GM18502 (cell line): ENCODE results near the gene VPS39.

ENCODE experiments used
- ATAC-seq: cut with Tn5 transposase; IDR thresholded peaks from one replicate; pipeline ENCODE4 v1.9.1; 2021; ENCODE audit warnings: mild to moderate bottlenecking; ENCODE audit not compliant: unreplicated experiment, poor library complexity

VPS39 gene

DNA sequence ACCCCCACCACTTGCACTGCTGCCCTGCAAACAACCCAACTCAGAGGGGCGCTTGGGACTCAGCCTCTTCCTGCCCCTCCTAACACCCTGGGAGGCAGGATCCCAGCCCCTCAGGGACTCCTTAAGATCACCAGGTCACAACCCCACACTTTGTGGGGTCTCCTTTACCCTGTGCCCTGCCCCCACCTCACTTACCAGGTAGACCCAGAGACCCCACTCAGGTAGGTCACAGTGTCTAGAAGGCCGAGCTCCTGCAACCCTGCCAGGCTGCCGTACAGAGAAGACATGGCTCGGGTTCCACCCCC lies 60.7 kb downstream of the VPS39 start:
- ATAC-seq, result no peak

DNA sequence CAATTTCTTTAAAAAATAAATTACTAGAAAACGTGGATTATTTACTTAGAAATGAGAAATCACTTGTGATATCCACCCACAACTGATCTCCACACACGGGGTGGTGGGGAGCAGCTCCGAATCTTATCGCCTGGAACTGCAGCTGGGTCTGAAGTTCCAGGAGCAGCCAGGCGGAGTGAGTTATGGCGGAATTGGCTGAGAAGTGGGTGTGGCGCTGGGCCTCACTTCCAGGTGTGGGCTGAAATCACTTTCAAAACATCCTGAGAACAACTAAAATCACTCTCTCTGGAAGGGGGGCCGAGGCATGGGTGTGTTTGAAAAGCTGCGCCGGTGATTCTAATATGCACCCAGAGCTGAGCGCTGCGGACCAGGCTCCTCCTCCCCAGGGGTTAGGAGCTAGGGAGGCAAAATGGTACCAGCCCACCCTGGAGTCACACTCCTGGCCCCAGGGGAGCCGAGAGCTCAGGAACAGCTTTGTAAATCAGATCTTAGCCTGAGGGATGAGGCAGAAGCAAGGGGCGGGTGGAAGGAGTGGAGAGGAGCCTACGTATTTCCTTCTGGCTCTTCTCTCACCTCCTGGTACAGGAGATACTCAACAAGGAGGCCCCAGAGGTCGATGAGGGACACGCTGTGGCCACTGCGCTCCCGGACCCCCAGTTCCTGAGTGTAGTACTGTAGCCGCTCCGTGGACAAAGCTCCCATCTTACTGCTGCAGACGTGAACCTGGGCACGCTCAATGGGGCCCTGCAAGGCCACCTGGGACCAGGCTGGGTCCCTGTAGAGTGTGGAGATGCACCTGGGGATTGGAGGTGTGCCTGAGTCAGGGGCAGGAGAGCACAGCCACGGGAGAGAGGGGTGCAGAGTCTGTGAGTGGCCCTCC lies 61.3 kb downstream of the VPS39 start:
- no peak for ATAC-seq

- ATAC-seq, result no peak
Measured at GRCh38 chr15:42145546-42146455, 62.3 kb downstream of the VPS39 start.

DNA sequence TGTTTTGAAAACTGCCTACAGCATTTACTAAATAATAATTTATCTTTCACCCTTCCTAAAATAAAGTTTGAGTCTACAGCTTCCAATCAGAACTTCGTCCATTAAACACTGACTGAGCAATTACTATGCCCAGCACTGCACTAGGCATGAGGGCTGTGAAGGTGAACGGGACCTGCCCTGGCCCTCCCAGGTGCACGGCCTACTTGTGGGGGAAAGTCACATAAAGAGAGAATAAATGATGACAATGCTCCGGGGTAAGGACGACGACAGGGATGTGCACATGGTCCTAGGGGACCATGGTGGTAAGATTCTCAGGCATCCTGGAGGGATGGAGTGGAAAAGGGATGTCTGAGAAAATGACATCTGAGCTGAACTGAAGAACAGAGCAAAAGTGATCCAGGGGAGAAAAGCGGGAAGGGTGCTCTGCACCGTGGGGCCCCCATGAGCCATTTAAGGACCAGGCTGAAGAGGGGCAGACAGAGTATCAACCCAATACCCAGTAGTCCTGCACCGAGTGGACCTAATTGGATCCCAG lies 63.2 kb downstream of the VPS39 start:
- ATAC-seq, result no peak

DNA sequence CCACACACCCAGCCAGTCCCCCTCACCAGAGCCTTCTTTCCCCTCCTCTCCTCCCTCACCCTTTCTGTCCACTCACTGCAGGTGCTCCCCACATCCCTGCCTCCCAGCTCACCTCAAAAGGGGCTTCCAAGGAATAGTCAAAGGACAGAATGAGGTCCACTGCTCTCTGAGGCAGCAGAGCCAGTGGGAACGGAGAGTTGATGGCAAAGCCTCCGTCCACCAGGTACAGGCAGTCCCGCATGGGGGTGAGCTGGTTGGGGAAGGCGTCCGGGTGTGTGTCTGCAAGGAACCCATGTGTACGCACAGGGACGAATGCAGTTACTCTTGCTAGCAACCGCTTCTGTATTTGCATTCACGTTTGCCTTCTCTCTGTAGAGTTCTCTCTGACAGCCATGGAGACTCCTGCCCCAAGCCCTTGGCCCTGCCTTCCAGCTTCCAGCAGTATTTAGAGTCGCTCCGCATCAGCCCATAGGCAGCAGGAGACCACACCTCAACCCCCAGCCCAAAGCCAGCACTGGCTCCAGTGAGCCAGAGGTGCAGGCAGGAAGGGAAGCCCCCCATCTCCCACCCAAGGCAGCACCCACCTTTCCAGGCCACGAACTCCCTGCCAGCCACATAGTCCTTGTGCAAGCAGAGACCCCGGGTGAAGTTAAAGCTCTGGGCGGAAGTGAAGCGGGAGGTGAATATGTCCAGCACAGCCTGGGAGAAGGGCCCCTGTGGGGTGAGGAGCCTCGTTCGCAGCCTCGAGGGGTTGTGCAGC lies 64.1 kb downstream of the VPS39 start:
- no peak for ATAC-seq

GRCh38 chr15:42143356-42143755 lies 64.7 kb downstream of the VPS39 start:
- ATAC-seq, result no peak

DNA sequence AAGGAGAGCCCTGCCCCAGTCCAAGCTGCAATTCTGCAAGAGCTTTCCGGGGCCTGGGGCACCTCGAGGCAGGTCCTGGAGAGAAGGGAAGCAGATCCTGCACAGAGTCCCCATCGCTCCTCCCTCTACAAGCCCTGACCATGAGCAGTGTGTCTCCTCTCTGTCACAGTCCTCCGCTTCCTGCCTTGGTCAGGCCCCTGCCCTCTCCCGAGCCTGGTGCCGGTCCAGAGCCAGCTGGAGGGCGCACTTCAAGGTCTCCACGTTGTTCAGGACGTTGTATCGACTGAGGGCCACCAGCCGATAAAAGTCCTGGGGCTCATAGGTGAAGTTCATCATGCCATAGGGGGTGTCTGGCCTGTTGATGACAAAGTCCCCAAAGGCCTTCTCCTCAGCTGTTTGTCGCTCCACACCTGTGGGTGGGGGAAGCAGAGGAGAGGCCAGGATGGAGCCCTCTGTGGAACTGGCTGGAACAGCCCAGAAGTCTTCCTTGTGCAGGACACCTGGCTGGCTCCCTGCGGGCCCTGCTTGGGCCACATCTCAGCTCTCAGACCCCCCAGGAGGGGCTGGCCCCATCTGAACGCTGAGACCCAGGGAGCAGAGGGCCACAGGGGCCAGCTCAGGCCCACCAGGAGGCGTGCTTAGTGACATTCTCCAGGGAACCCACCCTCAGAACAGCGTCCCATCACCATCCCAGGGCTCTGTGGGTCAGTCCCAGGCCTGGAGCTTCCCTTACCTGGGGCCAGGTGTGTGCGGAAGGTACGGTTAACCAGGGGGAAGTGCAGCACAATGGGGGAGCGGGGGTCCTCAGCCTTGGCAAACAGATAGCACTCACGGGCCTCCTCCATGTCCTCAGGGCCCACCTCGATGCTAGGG lies 66.1 kb downstream of the VPS39 start:
- ATAC-seq, result no peak

DNA sequence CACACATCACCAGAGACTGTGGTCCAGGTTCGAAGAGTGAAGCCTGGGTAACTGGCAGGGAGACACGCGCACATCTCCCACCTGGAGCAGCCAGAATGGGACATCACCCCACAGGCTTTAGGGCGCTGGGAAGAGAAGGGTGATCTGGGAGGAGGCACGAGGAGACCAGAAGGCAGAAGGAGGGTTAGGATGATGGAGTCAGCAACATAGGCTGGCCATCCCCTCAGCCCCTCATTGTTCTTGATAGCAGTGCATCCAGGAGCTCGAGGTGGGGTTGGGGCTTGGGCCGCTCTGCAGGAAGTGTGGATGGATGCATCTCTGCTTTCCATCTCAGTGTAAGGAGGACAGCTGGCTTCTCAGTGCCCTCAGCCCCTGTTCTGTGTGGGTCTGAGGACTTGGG lies 66.9 kb downstream of the VPS39 start:
- no peak for ATAC-seq

DNA sequence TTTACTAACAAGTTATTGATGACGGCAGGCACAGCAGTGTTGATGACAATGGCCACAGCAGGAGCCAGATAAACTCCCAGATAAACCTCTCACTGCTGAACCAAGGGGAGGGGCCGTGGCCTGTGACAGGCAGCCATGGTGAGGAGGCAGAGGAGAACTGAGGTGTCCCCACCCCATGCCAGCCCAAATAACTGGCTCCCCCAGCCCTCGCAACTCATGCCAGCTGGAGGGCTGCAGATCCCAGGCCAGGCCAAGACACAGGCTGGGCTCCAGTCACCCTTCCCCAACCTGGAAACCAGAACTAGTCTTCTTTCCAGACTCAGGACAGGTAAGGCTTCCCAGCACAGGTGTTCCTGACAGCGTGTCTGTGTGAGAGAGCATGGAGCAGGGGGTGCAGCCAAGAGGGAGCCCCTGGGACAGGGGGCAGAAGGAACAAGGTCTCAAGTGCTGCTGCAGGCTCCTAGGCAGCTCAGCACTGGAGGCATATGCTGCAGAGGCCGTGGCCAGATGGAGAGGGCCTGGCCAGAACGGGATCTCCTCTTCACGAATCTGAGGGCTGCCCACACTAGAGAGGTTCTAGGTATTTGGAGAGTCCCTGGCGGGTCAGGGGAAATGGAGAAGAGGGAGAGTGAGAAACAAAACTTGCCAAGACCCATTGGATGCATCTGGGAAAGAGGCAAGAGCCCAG lies 67.6 kb downstream of the VPS39 start:
- ATAC-seq, result no peak

- no peak for ATAC-seq
Measured at GRCh38 chr15:42139596-42139995, 68.5 kb downstream of the VPS39 start.

GRCh38 chr15:42138968-42139386 lies 69.1 kb downstream of the VPS39 start:
- no peak for ATAC-seq

GRCh38 chr15:42138411-42138810 lies 69.7 kb downstream of the VPS39 start:
- no peak for ATAC-seq

DNA sequence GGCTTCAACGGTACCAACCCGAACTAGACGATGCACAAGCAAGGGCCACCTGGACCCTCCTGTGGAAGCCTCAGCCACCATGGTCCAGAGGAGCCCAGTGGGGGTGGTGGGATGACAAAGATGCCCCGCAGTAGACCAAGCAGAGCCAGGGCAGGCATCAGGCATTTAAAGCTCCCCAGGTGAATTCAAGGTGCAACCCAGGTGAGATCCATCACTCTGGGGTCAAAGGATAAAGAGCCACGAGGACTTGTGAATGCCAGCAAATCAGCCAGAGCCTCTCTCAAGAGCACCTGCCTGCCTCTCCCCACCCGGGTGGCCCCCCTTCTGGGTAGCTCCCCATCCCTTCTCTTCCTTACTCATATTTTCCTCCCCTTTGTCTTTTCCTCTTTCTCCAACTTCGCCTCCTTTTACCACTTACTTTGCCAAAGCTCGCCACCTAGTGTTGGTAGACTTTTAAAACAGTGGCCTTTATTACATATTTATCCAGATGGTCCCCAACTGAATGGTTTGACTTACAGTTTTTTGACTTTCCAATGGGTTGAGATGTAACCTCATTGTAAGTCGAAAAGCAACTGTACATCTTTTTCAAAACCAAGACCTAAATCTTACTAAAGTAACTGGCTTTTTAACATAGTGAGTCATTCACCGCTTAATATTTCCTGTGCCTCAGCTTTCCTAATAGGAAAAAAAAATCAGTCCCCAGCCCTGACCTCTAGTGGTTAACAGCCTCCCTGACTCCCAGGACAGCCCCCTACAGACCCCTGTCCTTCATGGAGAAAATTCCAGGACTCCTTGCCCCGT lies 70.4 kb downstream of the VPS39 start:
- no peak for ATAC-seq

GRCh38 chr15:42136513-42136912 lies 71.6 kb downstream of the VPS39 start:
- ATAC-seq, result no peak

- no peak for ATAC-seq
Measured at GRCh38 chr15:42135351-42135750, 72.8 kb downstream of the VPS39 start.

GRCh38 chr15:42134617-42135245 lies 73.4 kb downstream of the VPS39 start:
- no peak for ATAC-seq

DNA sequence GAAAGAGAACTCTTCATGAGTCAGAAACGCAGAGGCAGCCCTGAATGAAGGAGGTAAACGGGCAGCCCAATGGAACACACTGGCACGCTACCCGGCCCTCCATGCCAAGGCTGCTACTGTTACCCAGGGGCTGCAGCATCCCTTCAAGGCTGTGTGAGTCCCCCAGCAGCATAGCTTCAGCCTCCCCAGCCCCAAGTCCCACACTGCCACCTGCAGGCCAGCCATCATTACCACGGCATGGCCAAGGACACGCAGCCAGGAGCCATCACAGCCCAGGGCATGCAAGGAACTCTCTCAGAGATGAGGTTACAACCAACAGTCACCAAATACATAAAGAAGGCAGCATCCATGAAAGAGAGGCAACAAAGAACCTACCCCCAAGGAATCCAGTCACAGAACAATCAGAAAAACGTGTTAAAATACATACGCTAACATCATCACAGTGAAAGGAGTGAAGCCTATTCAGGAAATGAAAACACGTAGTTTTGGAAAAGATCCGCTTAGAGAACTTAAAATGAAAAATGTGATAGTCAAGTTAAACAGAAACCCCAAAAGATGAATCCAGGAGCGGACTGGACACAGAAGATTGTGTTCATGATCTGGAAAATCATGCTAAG lies 74.1 kb downstream of the VPS39 start:
- ATAC-seq, result no peak
